ENCODE data around the gene TMEM86B. TPM values are rescaled to one million over a fixed set of nuclear protein-coding genes. Genes with fewer than 3 reads are reported as not detected.

TMEM86B gene
- total RNA-seq, 1 experiment from 2014 or later = 4.2 TPM

- DNase-seq (ENCODE audit: unreplicated experiment) = no peak
- H3K36me3 Mint-ChIP-seq (ENCODE audit: insufficient read depth, unreplicated experiment) = peaks cover 16% of the 10 kb centered on the region
- ChIA-PET POLR2A (no interaction called here), CTCF (interaction anchor here (0.5 to 0.6 kb wide), 3 partner anchors 99 to 352 kb away, joined by 3 to 6 read pairs (median 3); no protein-coding TSS in a partner anchor)
- peaks cover 45% of the 10 kb centered on the region for H3K4me1 Mint-ChIP-seq (ENCODE audit: insufficient read depth, unreplicated experiment)
- H3K27me3 Mint-ChIP-seq (ENCODE audit: insufficient read depth, unreplicated experiment) = no peaks in the 10 kb centered on the region
- no peak overlapping the region for H3K27ac Mint-ChIP-seq (ENCODE audit: low read depth, unreplicated experiment)
- no peaks in the 10 kb centered on the region for H3K9me3 Mint-ChIP-seq (ENCODE audit: unreplicated experiment)
- no peak for TF ChIP-seq CTCF (IDR thresholded peaks at IDR 0.05; ENCODE audit: unreplicated experiment)
- intact Hi-C loops (cut with micrococcal nuclease) = no loop called here
- no TSS peak for BruUV-seq (replicated peaks)
- no peak overlapping the region for H3K4me3 Mint-ChIP-seq (ENCODE audit: unreplicated experiment)
Observed at GRCh38 chr19:55252760-55253663, 24.4 kb upstream of the TMEM86B start.

- BruUV-seq (replicated peaks) = no TSS peak
- H3K27ac Mint-ChIP-seq (ENCODE audit: low read depth, unreplicated experiment) = no peak overlapping the region
- peak; percentile 11 for DNase-seq (ENCODE audit: unreplicated experiment)
- ChIA-PET CTCF (interaction anchor here (0.6 kb wide), 2 partner anchors 78 to 295 kb away, joined by 3 read pairs; no protein-coding TSS in a partner anchor), POLR2A (interaction anchor here (0.9 kb wide), 1 partner anchor 23 kb away, joined by 3 read pairs; the partner anchor contains the start of gene TMEM86B)
- no peaks in the 10 kb centered on the region for H3K9me3 Mint-ChIP-seq (ENCODE audit: unreplicated experiment)
- no peaks in the 10 kb centered on the region for H3K27me3 Mint-ChIP-seq (ENCODE audit: insufficient read depth, unreplicated experiment)
- intact Hi-C loops (cut with micrococcal nuclease) = no loop called here
- TF ChIP-seq CTCF (IDR thresholded peaks at IDR 0.05; ENCODE audit: unreplicated experiment) = no peak
- H3K4me1 Mint-ChIP-seq (ENCODE audit: insufficient read depth, unreplicated experiment) = peaks cover 35% of the 10 kb centered on the region
- H3K36me3 Mint-ChIP-seq (ENCODE audit: insufficient read depth, unreplicated experiment) = peaks cover 17% of the 10 kb centered on the region
- H3K4me3 Mint-ChIP-seq (ENCODE audit: unreplicated experiment) = no peak overlapping the region
Observed at GRCh38 chr19:55251341-55252081, 22.9 kb upstream of the TMEM86B start.

- Mint-ChIP-seq H3K9me3 (ENCODE audit: unreplicated experiment) (no peaks in the 10 kb centered on the region), H3K4me3 (ENCODE audit: unreplicated experiment) (no peak overlapping the region), H3K4me1 (ENCODE audit: insufficient read depth, unreplicated experiment) (peaks cover 24% of the 10 kb centered on the region), H3K36me3 (ENCODE audit: insufficient read depth, unreplicated experiment) (peaks cover 13% of the 10 kb centered on the region), H3K27ac (ENCODE audit: low read depth, unreplicated experiment) (no peak overlapping the region), H3K27me3 (ENCODE audit: insufficient read depth, unreplicated experiment) (no peaks in the 10 kb centered on the region)
- POLR2A ChIA-PET = interaction anchor here (0.6 to 0.9 kb wide), 2 partner anchors 22 to 157 kb away, joined by 3 to 4 read pairs; partner anchors contain the start of genes TMEM86B and UBE2S
- intact Hi-C loops (cut with micrococcal nuclease) = no loop called here
- CTCF ChIA-PET = no interaction called here
- no TSS peak for BruUV-seq (replicated peaks)
- no peak for DNase-seq (ENCODE audit: unreplicated experiment)
- no peak for TF ChIP-seq CTCF (IDR thresholded peaks at IDR 0.05; ENCODE audit: unreplicated experiment)
Observed at GRCh38 chr19:55250262-55251036, 21.9 kb upstream of the TMEM86B start.
